H54 (cell line): ENCODE data around the gene TCFL5.
A peak's percentile ranks its signal among the peaks of the same experiment; 100 is the strongest.

Source experiments
- DNase-seq: peaks from one replicate; pipeline ENCODE4 v3.0.0; 2011; ENCODE audit warnings: low spot score, mixed read lengths; ENCODE audit not compliant: insufficient read length
- FAIRE-seq: peaks from 3 replicates; lab custom pipeline; 2011; peaks lifted over from hg19 to GRCh38; lab: Jason Lieb, UNC
- POLR2A ChIP-seq: IDR thresholded peaks from 2 replicates; pipeline ENCODE4 v1.6.1; 2011; ENCODE audit warnings: low read depth, mild to moderate bottlenecking, low read length

Gene TCFL5

DNA sequence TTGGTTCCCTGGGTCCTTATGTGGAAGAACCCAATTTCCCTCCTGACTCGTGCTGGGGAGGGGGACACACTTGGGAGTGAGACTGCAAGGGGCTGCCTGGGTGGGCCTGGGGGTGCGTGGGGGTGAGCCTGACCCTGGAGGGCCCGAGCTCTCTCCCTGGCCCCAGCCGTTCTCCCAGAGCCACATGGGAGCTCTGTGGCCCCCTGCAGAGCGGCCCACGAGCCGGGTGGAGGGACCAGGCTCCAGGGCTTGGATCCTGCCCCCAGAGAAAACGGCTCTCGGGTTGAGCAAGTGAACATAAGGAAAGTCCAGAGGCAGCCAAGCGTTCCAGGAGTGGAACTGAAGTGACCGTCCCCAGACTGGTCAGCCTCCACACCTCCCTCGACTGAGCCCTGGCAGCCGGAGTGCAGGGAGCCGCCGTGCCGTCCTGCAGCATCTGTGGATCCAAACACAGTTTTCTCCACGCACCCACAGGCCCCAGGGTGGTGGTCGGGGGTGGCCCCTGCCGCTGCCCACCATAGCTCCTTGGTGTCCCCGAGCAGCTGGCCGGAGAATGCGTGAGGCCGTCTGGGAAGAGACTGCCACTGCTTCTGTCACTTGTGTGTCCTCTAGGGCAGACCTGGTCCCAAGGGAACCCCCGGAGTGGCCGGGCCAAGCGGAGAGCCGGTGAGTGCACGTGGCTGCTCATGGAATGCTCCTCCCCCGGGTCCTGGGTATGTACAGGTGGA is 34.1 kb downstream of the TCFL5 start:
- TF ChIP-seq POLR2A: no peak
- FAIRE-seq: no peak
- DNase-seq: no peak

DNA sequence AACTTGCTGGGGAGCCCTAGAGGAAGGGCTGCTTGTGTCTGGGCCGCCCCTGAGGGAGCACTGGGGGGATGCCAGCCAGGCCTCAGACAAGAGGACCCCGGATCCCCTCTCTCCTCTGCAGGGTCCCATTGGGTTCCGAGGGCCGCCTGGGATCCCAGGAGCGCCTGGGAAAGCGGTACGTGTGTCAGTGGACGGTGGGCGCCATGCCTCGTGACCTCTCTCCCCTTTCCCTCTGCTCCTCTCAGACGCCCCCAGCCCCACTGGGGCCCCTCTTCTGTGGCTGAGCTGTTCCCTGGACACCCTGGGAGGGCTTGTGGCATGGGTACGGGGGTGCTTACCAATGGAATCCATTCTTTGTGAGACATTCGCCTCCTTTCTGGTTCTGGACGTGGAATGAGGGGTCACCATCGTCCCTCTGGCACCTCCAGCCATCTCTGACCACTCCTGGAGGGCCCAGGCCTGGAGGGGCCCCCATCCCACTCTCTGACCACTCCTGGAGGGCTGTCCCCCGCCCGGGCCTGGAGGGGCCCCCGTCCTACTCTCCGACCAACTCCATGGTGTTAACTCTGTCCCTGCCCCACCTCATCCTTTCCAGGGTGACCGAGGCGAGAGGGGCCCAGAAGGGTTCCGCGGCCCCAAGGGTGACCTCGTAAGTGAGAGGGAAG is 34.8 kb downstream of the TCFL5 start:
- DNase-seq (no peak), FAIRE-seq (no peak)
- no peak for TF ChIP-seq POLR2A

DNA sequence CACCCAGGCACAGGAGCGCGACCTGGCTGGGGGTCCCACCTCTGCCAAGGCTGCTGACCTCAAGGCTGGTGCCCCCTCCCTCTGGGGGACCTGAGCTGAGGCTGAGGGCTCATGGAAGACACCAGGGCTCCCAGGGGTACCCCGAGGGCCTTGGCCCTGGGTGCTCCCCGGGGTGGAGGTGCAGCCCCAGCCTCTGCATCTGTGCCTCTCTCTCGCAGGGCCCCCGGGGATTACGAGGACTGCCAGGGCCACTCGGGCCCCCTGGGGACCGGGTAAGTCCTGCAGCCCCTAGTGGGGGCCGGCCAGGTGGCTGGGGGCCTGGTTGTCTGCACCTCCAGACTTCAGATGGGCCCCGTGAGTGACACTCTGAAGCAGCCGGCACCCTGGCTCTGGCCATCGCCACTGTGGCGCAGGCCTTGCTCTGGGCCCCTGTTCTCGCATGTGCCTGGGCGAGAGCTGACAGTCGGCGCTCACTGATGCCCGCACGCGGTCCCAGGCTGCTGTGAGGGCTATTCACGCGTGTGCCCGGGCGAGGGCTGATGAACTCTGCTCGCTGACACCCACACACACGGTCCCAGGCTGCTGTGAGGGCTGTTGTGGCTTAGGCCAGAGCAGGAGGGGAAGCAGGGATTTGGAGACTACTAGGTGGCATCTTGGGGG is 35.5 kb downstream of the TCFL5 start:
- no peak for TF ChIP-seq POLR2A
- FAIRE-seq (no peak), DNase-seq (no peak)

DNA sequence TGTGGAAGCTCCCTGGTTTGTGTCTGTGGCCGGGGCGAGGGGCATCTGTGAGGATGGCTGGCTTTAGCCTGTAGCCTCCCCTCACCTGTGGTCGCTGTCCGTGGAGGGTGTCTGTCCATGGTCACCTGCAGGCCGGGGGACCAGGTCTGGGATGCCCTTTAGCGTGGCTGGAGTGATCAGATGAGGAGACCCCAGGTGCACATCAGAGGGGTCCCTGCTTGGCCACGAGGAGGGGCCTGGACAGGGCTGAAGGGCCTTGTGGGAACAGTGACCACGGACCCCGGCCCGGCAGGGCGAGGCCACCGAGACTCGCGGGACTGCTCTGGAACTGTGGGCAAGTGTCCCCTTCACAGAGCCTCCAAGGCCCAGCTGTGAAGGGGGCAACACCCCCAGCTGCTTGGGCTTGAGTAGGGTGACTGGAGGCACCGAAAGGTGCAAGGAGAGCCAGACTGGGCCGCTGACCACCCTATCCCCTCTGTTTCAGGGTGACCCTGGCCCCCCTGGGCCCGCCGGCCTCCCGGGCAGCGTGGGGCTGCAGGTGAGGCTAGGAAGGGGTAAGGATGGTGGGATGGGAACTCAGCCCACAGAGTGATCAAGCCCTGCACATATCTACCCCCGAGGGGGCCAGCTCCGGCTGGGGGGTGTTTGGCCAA is 36.2 kb downstream of the TCFL5 start:
- TF ChIP-seq POLR2A: no peak
- no peak for FAIRE-seq
- DNase-seq: no peak

- peak; percentile 27; the same call in 1 of the 2 replicates for TF ChIP-seq POLR2A
- FAIRE-seq (no peak), DNase-seq (no peak)
Observed at GRCh38 chr20:62824476-62825332, 36.9 kb downstream of the TCFL5 start.

GRCh38 chr20:62823688-62824475 is 37.7 kb downstream of the TCFL5 start:
- TF ChIP-seq POLR2A: no peak
- no peak for DNase-seq
- FAIRE-seq: no peak

- FAIRE-seq: no peak
- DNase-seq: no peak
- no peak for TF ChIP-seq POLR2A
Observed at GRCh38 chr20:62822788-62823651, 38.6 kb downstream of the TCFL5 start.

GRCh38 chr20:62822239-62822787 is 39.3 kb downstream of the TCFL5 start:
- DNase-seq (no peak), FAIRE-seq (no peak)
- TF ChIP-seq POLR2A: no peak

DNA sequence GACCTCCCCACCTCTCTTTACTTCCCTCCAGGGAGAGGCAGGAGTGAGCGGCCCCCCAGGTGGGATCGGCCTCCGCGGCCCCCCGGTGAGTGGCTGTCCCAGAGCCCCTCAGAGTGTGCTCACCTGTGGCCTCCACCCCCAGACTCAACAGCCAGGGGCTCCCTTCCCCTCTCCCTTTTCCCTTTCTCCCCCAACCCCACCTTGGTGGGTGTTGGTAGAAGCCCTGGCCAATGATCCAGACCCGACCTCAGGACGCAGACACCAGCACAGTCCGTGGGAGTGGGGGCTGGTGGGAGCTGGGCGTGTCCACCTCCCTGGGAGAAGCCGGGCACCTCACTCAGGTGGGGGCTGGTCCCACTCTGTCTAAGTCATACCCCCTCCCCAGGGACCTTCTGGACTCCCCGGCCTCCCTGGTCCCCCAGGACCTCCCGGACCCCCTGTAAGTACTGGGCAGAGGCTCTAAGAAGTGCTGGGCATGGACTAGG is 39.9 kb downstream of the TCFL5 start:
- DNase-seq (no peak), FAIRE-seq (no peak)
- TF ChIP-seq POLR2A: no peak

DNA sequence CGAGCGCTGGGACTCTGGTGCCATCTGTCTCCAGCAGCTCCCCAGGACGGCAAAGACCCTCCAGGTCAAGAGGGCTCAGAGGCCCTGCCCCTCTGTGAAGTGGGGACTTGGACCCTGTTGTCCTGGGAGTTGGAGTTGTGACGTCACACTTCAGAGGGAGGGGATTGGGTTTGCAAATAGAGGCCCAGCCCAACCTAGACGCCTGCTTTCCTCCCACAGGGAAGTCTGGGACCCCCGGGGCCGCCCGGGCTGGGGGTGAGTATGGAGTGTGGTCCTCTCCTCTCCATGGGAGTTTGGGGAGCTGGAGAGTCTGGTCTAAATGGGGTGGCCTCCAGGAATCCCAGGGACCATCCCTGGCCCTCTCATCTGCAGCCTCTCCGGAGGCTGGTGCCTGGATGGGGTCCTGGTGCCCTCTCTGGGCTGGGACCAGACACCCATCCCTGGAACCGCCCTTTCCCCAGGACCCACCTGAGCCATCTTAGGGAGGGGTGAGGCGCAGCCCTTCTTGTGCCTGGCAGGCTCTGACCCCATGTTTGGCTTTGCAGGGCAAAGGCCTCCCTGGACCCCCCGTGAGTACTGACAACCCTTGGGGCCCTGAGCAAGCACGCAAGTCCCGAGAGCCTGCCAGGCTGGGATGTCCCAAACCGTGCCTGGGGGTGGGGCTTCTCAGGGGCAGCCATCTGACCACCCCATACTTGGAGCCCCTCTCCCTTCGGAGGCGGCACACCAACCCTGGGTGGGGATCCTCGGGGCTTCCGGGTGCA is 40.5 kb downstream of the TCFL5 start:
- FAIRE-seq: no peak
- no peak for DNase-seq
- no peak for TF ChIP-seq POLR2A
